GM21526 (cell line): ENCODE data around the gene PRKCE.

Experiments used
- ATAC-seq: cut with Tn5 transposase; IDR thresholded peaks from one replicate; pipeline ENCODE4 v1.9.1; 2021; ENCODE audit warnings: moderate library complexity; ENCODE audit not compliant: unreplicated experiment, low FRiP score

PRKCE gene

GRCh38 chr2:46051085-46051484 lies 399.6 kb downstream of the PRKCE start:
- no peak for ATAC-seq

DNA sequence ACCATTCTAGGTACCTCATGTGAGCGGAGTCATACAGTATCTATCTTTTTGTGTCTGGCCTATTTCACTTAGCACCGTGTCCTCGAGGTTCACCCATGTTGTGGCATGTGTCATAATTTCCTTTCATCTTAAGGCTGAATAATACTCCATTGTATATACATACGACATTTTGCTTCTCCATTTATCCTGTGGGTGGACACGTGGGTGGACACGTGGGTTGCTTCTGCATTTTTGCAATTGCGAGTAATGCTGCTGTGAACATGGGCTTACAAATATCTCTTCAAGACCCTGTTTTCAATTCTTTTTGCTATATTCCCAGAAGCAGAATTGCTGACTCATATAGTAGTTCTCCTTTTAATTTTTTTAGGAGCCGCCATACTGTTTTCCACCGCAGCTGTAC lies 402.1 kb downstream of the PRKCE start:
- ATAC-seq: no peak

DNA sequence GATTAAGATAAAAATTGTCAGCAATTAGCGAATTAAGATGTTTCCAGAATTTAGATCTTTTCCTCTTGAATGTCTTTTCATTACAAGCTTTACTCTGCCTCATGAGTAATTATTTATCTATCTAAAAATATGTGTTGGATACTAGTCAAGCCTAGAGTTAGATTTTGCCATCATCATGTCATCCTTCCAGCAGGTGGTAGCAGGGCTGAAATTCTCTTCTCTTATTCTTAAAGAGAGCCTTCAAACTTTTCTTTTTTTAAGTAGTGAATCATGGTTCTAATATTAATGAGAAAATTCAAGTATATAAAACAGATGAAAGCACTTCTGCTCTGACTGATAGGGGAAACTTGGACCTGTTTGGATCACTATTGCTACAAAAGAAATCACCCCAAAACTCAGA lies 405.1 kb downstream of the PRKCE start:
- ATAC-seq: no peak

- no peak for ATAC-seq
Measured at GRCh38 chr2:46058140-46058539, 406.7 kb downstream of the PRKCE start.

GRCh38 chr2:46062637-46063412 lies 411.4 kb downstream of the PRKCE start:
- ATAC-seq: no peak

DNA sequence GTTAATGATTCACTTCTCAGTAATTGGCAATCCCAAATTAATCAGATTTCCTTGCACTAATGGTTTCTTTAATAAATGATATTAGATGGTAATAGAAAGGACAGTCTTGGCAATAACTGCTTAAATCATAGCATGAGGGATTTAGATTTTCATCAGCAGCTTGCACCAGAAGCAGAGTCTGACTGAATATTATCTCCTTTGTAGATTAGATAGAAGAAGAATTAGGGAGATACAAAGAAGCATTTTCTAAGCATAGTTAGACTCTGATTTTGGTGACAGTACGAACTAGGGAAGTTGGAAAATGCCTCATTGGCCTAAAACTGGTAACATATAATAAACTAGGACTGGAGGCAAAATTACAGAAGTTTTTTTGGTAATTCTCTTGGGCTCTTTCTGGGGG lies 412.9 kb downstream of the PRKCE start:
- no peak for ATAC-seq

- no peak for ATAC-seq
Measured at GRCh38 chr2:46065152-46065551, 413.7 kb downstream of the PRKCE start.

GRCh38 chr2:46066116-46066515 lies 414.6 kb downstream of the PRKCE start:
- no peak for ATAC-seq

DNA sequence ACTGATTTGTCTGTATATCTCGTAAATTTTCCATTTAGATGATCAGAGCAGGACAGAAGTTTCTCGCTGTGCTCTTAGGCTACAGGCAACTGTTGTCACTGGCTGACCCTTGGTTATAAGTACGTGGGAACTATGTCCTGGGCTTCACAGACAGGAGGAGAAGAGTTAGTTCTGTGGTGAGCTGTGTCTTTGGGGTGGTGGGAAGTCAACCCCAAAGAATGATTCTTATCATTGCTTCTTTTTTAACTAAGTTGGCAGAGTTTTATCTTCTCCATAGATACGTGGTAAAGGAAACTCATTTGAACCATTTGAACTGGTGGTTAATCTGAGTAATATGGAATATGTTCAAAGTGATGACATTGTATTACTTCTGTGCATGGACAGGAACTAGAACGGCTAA lies 415.1 kb downstream of the PRKCE start:
- no peak for ATAC-seq

DNA sequence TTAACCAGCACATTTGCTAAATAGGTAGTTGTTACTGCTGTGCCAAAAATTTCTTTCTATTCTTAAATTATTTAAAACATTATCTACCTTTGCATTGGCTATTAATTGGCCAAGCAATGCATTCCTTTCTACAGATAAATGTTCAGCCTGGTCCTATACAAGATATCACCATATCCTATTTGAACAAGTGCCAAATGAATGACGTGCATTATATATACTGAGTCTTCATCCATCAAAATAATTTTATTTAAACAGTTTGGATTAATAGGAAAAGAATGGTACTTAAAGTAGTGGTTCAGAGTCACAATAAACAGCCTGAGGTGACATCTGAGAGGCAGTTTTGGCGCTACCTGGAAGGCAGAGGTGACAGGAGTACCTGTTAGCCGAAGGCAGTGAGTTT lies 415.6 kb downstream of the PRKCE start:
- ATAC-seq: no peak

GRCh38 chr2:46067501-46068305 lies 416.2 kb downstream of the PRKCE start:
- ATAC-seq: no peak

- ATAC-seq: no peak
Measured at GRCh38 chr2:46068636-46069035, 417.2 kb downstream of the PRKCE start.

DNA sequence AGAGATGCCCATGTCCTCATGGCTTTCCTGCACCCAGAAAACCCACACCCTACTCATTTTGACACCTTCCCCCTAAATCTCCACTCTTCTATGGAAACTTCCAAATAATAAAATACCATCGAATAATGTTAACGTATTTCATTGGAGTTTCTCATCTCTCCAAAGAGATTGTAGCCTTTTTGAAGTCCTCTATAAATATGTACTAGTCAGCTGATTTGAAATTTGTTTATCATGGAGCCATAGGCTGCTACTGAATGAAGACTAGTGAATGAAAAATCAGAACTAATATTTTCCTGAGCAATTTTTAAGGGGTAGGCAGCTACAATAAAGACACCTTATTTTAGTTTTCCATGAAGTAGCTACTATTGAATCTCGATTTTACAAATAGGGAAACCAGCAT lies 419.6 kb downstream of the PRKCE start:
- no peak for ATAC-seq

GRCh38 chr2:46072101-46072820 lies 420.8 kb downstream of the PRKCE start:
- ATAC-seq: no peak

DNA sequence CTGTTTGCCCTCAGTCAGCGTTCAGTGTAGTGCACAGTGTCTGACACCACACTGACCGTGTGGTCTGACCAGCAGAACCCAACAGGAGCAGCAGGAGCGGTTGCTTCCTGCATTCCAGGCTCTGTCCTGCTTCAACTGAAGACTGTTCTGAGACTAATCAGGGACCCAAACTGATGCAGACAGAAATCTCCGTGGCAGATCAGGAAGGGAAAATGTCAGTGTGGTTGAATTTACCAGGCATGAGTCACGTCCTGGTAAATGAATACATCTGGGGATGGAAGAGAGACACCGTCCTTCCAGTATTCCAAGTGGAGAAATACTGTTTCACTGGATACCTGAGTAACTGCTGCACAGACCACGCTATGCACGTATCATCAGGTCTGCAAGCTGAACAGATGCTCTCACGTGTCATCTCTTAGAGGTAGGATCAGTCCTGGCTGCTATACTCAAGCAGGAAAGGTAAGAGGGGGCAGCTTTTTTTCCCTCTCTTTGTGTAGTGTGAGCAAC lies 422.1 kb downstream of the PRKCE start:
- ATAC-seq: no peak

DNA sequence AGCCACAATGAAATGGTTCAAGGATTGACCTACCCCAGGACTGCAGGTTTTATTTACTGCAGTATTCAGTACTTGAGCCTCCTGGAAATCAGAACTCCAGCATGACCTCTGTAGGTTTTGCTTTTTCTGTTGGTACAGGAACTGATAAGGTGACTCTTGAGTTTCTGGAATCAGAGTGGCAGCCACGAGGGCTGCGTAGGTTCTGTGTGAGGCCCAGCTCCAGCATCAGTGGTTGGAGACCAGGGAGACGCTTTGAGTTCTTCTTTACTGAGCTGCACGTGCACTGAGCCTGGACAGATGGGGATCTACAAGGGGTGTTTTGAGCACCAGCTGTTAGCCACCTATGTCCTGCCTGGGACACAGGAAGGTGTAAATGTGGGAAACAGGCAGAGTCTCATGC lies 423.0 kb downstream of the PRKCE start:
- no peak for ATAC-seq

- ATAC-seq: no peak
Measured at GRCh38 chr2:46075848-46076247, 424.4 kb downstream of the PRKCE start.

GRCh38 chr2:46076251-46076650 lies 424.8 kb downstream of the PRKCE start:
- no peak for ATAC-seq

- ATAC-seq: no peak
Measured at GRCh38 chr2:46076875-46077274, 425.4 kb downstream of the PRKCE start.

DNA sequence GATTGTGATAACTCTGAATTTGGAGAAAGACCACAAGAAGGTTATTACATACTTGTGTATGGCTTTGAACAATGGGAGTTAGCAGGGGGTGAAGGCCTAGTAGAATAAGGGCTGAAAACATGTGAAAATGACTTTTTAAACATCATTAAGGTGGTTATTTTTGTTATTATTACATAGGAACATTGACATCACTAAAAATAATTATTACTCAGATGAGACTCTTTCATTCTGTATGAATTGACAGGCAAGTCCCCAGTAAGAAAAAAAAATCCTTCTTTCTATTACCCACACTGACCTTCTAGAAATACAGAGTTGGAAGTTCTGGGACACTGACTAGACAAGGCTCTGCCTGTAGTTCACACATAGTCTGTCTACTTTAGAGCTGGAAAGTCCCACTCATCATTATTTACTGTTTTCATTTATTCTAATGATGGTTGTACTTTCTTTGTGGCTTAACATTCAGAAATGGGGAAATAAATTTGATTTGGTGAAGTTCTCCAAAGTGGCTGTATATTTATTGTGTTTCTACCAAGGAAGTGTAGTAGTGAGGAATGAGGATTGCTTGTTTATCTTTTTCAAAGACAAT lies 426.1 kb downstream of the PRKCE start:
- ATAC-seq: no peak
